Right lobe of liver (tissue), 4 donors: ENCODE data around the gene PLCL1.

Experiments used
- CTCF ChIP-seq, 4 donors: fragments of 200-600 bp in 3 of 4; fragments of 450-650 bp in 1 of 4; IDR thresholded peaks; one replicate each; pipeline versions ENCODE4 v1.5.1 to v1.8.0; 2016 to 2022; ENCODE audit warnings: antibody characterized with exemption in 4 of 4, mild to moderate bottlenecking in 2 of 4
- POLR2A ChIP-seq: fragments of 450-650 bp; IDR thresholded peaks from one replicate; pipeline ENCODE4 v1.6.1; 2017; ENCODE audit warnings: antibody characterized with exemption, mild to moderate bottlenecking
- donor health status: DM: no; HTN: no; CAD: no.
- donor health status: DM: no; HTN: no; CAD: no.
- donor health status: DM: no; HTN: yes; CAD: no.

- no peak for TF ChIP-seq POLR2A
- TF ChIP-seq CTCF (IDR thresholded peaks at IDR 0.05), result no peak
Observed at GRCh38 chr2:198059800-198060199, 255.4 kb downstream of the PLCL1 start.
